IPS DF 19.7 (cell line): ENCODE data around the gene PRKCI.
"Not testable (repeated sequence)": the region's sequence is repeated elsewhere in the genome, so short reads cannot be mapped to it uniquely, and the experiment has no call there.

Experiments used
- DNase-seq: peaks from one replicate; pipeline ENCODE4 v3.0.0-alpha.2; 2013; ENCODE audit warnings: low read depth, low spot score

PRKCI gene

DNA sequence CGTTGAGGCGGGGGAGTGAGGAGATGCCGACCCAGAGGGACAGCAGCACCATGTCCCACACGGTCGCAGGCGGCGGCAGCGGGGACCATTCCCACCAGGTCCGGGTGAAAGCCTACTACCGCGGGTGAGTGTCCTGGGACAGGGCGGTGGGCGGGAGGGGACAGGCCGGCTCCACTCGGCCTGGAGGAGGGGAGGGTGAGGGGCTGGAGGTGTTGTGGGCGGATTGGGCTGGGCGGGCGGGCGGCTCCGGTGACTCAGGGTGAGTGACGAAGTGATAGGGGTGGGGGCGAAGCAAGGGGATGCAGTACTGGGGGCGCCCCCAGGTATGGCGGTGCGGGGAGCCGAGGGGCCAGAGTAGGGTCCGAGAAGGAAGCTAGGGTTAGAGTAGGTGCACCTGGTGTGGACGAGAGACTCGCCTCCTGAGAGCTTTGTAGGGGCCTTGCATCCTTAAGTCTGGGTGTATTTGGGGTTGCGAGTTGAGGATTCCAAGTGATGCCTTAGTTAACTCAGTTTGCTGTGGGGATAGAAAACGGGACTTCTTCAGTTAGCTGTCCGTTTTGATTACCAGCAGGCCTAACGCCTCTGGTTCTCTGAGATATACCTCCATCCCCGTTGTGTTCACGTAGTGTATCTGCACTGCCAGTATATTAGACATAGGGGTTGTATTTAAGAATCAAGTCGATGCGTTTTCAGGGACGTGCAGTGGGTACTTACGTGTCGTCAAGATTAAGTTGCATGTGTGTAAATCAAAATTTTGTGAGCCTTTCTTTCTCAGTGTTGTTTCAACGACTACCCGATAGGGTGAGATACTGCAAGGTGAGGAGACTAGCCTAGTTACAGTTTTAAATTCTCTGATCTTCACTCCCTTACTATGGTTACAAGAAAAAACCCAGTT lies 670 bp downstream of the PRKCI start:
- no peak for DNase-seq

DNA sequence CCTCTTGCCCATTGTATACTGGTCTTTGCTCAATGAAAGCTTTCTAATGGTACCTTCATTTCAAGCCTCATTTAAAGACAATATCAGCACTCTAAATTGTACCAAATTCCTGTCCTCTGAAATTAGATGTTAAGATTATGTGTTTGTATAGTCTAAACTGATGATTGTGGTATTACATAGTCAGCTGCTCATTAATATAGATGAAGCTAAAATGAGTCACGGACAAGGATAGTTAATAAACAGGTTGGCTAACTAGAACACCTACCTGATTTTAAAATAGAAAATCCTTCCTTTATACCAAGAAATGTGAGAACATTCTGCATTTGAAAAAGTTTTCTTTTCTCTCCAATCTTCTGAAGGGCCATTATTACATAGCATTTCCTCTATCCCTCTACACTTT lies 2.9 kb downstream of the PRKCI start:
- no peak for DNase-seq

DNA sequence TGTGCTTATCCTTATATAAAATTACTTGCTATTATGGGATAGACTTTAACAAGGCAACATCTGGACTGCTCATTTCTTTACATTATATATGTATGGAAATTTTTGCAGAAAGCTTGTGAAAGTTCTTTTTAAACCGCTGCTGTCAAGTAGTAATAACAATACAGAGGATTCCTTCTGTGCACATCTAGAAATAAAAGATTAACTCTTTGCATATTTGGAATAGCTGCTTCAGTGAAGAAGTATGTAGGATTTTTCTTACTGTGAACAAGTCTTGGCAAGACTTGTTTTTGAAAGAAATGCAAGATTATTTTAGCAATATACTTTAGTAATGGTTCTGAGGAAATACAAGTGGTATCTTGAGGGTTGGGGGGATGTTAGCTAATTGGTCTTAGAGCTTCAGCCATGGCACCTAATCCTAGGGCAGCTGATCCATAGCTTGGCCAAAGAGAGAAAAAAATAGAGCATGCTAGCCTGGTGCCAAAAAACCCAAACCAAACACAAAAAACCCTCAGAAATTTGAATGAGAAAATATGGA lies 4.3 kb downstream of the PRKCI start:
- DNase-seq = no peak

DNA sequence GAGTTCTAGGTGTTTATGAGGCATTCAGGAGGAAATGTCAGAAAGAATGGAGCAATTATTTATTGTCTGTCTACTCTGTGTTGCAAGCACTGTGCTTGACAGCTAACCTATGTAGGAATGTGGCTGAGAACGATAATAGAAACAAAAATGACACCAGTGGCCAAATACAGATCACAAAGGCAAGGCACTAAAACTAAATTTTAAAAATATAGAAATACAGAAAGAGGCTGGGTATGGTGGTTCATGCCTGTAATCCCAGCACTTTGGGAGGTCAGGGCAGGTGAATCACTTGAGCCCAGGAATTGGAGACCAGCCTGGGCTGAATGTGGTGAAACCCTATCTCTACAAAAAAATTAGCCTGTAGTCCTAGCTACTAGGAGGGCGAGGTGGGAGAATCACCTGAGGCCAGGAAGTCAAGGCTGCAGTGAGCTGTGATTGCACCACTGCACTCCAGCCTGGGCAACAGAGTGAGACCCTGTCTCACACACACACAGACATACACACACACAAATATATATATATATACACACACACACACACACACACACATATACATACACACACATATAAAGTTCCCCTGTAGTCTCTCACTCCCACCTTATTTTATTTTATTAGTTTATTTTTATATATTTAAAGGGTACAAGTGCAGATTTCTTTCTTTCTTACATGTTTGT lies 6.0 kb downstream of the PRKCI start:
- no peak for DNase-seq

DNA sequence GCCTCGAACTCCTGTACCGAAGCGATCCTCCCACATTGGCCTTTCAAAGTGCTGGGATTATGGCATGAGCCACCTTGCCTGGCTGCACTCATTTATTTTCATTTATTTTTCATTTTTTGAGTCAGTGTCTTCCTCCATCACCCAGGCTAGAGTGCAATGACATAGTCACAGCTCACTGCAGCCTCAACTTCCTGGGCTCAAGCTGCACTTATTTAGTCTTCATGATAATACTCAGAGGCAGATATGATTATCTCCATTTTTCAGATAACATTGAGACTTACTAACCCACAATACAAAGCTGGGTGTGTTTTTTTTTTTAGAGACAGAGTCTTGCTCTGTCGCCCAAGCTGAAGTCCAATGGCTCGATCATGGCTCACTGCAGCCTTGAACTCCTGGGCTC lies 10.0 kb downstream of the PRKCI start:
- DNase-seq = no peak

DNA sequence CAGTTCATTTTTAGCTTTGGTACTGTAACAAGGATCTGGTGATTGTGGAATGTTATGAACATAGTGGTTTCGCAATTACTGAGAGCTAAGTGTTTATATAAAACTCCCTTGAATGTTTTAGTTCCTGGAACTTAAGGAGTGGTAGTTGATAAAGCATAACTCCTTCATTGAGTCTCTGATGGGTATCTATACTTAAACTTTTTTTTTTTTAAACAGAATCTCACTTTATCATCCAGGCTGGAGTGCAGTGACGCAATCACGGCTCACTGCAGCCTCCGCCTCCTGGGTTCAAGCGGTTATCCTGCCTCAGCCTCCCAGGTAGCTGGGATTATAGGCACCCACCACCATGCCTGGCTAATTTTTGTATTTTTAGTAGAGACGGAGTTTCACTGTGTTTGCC lies 11.3 kb downstream of the PRKCI start:
- no peak for DNase-seq

DNA sequence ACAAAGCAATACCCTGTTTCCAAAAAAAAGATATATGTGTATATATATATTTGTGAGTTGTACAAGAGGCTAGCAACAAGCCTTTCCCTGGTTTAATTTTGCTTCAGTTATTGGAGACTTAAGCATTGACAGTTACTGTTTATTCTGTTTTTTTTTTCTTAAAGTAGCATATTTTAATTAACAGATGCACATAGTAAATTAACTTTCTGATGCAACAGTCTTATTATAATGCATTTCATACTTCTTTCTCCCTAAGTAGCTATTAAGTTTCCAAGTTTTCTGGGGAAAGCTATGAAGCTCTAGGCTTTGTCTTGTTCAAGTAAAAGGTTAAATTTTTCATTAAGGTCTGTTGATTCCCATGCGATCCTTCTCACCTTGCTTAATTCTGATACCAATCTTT lies 17.9 kb downstream of the PRKCI start:
- DNase-seq = no peak

DNA sequence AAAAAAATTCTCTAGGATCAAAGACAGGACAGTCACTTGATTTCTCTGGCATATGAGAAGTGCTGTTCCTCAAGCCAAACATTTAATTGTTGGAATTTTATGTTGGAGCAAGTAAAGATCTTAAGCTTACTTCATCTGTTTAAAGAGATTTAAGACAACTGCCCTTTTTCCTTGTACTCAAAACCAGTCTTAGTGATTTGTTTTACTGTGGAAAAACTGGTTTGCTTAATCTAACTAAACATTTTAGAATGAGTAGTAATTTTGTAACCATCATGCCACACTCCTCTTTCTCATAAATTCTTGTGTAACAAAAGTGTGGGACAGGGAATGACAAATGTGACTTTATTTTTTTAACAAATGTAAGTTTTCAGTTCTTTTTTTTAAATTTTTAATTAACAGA lies 18.4 kb downstream of the PRKCI start:
- DNase-seq = no peak

DNA sequence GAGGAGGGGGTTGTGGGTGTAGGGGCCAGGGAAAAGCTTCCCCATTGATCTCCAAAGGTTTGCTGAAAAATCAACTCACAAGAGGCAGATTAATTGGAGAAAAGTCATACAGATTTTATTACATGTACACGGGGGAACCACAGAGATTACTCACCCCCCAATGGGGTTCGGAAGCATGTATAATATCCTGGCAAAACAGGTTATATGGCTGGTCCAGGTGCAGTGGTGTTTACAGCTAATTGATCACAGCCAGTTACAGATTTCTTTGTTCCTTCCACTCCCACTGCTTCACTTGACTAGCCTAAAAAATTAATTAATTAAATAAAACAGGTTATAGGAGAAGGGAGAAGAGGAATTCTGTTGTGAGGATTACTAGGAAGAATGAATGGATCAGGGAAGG lies 22.4 kb downstream of the PRKCI start:
- DNase-seq = no peak

DNA sequence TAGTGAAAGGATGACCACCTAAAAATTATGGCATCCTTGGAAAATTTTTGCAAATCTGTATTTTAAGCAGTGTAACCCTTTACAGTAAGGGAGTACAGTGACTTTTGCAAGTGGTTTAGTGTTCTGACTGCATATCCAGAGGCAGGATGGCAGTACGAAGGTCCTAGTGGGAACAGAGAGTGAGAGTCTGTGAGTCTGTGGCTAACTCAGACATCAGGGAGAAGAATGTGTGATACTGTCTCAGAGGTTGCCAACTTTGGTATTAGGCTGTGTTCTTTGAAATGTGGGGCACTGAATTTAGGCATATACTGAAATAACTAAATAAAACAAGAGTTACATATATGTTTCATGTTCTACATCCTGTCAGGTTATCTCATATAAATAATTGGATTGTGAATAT lies 25.7 kb downstream of the PRKCI start:
- no peak for DNase-seq

DNA sequence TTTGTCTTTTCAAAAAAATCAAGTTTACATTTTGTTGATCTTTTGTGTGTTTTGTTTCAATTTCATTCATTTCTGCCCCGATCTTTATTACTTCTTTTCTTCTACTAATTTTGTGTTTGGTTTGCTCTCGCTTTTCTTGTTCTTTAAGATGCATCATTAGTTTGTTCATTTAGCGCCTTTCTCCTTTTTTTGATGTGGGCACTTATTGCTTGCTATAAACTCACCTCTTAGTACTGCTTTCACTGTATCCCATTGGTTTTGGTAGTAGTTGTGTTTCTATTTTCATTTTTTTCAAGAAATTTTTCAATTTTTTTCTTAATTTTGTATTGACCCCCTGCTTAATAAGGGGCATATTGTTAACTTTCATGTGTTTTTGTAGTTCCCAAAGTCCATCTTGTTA lies 34.4 kb downstream of the PRKCI start:
- DNase-seq = no peak

DNA sequence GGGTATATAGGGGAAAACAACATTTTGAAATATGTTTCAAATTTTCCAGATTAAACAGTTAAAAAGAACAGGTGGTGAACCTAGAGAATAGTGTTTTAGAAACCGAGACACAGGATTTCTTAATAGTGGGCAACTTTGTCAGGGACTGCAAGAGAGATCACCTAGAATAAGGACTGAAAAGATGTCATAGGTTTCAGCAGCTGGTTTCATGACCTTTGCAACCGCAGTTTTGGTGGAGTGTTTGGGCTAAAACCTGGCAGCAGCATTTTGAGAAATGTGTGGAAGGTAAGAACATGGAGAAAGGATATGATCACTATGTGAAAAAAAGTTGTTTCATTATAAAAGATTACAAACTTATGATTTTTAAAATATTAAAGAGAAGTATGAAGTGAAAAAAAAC lies 34.9 kb downstream of the PRKCI start:
- no peak for DNase-seq

DNA sequence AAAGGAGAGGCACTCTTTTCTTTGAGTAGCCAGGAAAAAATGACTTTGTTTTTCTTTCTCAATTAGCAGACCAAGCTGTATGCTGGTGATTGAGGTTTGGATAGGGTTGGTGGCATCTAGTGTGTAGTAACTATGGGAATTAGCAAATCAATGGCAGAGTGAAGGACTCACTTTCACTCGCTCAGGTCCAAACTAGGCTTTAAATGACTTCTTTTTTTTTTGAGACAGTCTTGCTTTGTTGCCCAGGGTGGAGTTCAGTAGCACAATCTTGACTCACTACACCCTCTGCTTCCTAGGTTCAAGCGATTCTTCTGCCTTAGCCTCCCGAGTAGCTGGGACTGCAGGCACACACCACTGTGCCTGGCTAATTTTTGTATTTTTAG lies 35.9 kb downstream of the PRKCI start:
- DNase-seq = no peak

DNA sequence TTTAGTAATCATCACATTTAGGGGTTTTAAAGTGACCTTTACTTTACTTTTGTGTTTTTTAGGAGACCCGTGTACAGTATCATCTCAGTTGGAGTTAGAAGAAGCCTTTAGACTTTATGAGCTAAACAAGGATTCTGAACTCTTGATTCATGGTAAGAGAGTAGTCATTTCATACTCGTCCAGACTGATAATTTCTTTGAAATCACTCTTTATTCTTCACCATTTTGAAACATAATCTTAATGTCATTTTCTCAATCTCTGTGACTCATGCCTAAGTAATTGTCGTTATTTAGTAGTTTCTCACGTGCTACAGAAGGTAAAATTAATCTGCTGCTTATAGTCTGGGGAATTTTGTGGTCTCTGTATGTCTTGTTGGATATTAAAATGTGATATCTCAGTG lies 37.7 kb downstream of the PRKCI start:
- DNase-seq = no peak

DNA sequence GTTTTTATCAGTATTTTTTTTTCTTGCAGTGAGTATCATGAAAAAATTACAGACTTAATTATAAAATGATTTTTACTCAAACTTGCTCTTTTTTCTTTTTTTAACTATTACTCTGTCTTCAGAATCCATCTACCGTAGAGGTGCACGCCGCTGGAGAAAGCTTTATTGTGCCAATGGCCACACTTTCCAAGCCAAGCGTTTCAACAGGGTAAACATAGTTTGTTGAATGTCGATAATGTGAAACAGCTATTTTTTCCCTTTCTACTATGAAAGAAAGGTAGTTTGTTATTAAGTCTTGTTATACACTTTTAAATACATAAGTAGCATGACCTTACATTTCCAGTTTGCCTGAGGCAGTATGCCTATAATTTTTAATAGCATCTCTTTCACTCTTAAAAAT lies 45.6 kb downstream of the PRKCI start:
- DNase-seq = no peak

DNA sequence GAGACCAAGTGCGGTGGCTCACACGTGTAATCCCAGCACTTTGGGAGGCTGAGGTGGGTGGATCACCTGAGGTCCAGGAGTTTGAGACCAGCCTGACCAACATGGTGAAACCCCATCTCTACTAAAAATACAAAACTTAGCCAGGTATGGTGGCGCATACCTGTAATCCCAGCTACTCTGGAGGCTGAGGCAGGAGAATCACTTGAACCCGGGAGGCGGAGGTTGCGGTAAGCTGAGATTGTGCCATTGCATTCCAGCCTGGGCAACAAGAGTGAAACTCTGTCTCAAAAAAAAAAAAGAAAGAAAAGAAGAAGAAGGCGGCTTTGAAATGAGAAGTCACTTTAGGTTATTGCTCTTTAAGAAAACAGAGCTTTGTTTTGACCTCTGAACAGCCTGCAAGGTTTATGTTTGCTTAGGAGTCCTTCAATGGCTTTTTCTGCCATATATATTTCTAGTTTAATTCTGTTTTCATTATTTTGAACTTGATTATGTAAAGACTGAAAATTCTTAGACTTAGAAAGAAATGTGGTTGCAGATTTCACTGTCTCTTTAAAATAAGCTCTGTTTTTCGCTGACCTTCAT lies 47.5 kb downstream of the PRKCI start:
- DNase-seq = not testable (repeated sequence)

DNA sequence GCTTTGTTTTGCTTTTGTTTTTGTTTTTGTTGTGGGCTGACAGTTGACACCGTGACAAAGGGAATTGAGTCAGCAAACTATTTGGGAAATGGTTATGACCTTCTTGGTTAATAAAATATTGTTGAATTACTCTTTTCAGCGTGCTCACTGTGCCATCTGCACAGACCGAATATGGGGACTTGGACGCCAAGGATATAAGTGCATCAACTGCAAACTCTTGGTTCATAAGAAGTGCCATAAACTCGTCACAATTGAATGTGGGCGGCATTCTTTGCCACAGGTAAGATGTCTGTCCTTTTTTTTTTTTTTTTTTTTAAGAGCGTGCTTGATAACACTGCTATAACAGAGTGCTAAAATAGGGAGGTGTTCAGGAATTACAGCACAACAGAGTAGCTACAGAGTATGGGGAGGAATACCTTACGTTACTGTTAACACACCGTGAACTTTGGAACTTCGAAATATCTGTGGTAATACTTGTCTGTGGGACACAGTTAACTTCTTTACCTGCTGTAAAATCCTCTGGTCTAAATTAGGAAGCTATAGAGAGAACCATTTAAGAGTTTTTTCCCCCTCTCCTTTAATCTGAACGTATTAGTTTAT lies 48.2 kb downstream of the PRKCI start:
- DNase-seq = no peak

DNA sequence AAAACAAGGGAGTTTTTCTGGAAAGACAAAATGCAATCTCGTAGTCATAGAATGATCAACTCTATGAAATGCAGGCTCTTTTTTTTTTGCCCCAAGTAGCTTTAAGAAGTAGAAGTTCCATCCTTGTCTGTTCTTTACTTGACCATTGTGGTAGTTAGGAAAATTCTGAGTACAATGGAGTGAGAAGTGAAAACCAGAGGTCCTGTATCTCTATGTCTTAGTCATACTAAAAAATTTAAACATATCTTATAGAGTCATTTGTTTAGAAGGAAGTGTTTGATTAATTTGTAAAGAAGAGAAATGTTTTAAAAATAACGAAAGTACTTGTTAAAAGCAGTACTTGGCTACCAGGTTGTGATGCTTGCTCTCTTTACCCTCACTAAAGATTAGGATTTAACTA lies 52.4 kb downstream of the PRKCI start:
- DNase-seq = no peak

DNA sequence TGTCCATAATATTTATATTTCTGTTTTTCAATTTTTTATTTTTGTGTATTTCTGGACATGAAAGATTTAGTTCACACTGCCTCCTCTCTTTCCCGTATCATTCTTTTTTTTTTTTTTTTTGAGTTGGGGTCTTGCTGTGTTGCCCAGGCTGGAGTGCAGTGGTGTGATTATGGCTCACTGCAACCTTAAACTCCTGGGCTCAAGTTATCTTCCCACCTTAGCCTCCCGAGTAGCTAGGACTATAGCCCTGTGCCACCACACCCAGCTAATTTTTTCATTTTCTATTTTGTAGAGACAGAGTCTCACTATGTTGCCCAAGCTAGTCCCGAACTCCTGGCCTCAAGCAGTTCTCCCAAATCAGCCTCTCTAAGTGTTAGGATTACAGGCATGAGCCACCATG lies 53.6 kb downstream of the PRKCI start:
- no peak for DNase-seq

DNA sequence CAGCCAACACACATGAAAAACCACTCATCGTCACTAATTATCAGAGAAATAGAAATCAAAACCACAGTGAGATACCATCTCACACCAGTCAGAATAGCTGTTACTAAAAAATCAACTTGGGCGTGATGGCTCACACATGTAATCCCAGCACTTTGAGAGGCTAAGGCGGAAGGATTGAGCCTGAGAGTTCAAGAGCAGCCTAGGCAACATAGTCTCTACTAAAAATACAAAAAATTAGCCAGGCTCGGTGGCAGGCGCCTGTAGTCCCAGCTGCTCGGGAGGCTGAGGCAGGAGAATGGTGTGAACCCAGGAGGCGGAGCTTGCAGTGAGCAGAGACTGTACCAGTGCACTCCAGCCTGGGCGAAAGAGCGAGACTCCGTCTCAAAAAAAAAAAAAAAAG lies 55.1 kb downstream of the PRKCI start:
- DNase-seq = not testable (repeated sequence)

DNA sequence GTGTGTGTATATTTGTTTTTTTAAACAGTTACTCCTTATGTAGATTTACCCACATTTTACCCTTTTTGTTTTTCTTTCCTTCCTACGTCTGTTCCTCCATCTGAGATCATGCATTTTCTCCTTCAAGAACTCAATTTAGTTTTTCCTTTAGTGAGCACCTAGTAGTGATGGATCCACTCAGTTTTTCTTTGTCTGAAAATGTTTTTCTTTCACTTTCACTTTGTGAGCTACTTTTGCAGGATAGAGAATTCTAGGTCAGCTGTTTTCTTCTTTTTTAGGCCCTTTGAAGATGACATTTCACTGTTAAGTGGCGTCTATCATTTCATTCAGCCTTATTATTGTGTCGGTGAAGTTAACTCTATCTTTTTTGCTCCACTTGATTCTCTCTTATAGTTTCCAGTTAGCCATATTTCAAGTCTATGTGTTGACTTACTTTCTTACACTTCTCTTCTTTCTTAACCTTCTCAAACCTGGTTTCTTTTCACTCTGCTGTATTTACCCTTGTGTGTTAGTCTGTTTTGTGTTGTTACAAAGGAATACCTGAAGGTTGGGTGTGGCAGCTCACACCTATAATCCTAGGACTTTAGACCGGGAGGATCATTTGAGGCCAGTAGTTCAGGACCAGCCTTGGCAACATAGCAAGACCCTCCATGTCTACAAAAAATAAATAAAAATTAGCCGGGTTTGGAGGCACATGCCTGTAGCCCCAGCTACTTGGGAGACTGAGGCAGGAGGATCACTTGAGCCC lies 55.8 kb downstream of the PRKCI start:
- no peak for DNase-seq

DNA sequence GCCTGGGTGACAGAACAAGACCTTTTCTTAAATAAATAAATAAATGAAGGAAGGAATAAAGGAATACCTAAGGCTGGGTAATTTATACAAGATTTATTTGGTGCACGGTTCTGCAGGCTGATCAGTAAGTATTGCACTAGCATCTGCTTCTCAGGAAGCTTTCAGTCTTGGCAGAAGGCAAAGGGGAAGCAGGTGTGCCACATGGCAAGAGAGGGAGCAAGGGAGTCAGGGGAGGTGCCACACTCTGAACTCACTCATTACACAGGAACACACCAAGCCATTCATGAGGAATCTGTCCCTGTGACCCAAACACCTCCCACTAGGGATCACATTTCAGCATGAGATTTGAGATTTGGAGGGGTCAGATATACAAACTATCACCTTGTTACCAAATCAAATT lies 56.4 kb downstream of the PRKCI start:
- DNase-seq = no peak
